GM21717 (cell line): ENCODE data around the gene ZNF624.
"Not testable (repeated sequence)": the region's sequence is repeated elsewhere in the genome, so short reads cannot be mapped to it uniquely, and the experiment has no call there.

Experiments
- ATAC-seq: cut with Tn5 transposase; IDR thresholded peaks from one replicate; pipeline ENCODE4 v1.9.1; 2021; ENCODE audit warnings: mild to moderate bottlenecking, moderate library complexity; ENCODE audit not compliant: unreplicated experiment

Gene ZNF624

DNA sequence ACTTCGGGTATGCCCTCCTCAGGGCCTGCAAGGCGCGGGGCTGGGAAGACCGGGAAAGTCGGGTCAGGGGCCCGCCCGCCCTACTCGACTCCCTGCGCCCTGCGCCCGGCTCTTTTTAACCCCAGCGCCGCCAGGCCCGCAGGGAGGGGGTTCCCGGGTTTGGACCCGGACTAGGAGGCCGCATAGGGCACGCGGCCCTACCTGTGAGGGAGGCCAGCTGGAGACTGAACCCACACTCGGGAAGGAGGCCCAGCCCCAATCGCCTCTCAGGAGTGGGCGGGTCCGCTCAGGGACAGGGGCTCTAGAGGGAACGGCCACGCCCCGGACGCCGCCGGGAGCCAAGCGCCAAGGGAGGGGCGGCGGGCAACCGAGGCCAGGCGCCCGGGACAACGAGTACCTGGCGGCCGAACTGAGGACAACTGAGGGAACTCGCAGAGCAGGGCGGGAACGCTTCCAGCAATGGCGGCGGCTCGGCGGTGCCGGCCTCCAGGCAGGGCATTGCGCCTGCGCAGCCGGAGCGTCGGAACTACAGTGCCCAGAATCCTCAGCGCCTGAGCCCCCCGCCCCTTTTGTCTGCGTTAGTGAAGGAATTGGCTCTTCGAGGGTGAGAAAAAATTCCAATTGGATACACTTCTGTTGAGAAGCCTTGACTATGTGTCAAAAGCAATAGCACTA lies at the start of gene ZNF624:
Gene ZNF624, minus strand, starts transcription at position 484 of the 675 bp plus-strand sequence.
- ATAC-seq, result peak; percentile 83

GRCh38 chr17:16697603-16698002 lies 44.0 kb upstream of the ZNF624 start:
- not testable (repeated sequence) for ATAC-seq

- not testable (repeated sequence) for ATAC-seq
Measured at GRCh38 chr17:16690447-16690846, 36.8 kb upstream of the ZNF624 start.

- not testable (repeated sequence) for ATAC-seq
Measured at GRCh38 chr17:16689731-16690281, 36.2 kb upstream of the ZNF624 start, which contains the start of gene CCDC144A. Gene CCDC144A (plus strand): TSS chr17:16690241. CDS start chr17:16690401, 160 bp downstream.

DNA sequence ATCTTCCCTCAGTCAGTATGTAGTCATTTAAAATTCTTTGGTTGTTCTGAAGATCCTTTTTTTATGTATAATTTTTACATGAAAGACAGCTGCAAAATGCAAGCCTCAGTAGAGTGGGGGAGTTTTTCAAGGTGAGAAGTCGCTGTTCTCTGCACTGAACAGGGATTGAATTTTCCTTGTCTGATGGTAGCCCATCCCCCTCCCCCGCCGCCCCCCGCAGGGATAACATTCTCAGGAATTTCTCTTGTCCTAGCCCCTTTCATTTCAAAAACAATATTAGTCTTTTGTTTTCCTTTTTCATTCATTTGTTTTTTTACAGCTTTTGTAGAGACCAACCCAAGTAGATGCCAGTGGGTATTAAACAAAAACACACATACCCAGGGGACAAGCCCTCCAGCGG lies 33.5 kb upstream of the ZNF624 start:
- ATAC-seq, result not testable (repeated sequence)

DNA sequence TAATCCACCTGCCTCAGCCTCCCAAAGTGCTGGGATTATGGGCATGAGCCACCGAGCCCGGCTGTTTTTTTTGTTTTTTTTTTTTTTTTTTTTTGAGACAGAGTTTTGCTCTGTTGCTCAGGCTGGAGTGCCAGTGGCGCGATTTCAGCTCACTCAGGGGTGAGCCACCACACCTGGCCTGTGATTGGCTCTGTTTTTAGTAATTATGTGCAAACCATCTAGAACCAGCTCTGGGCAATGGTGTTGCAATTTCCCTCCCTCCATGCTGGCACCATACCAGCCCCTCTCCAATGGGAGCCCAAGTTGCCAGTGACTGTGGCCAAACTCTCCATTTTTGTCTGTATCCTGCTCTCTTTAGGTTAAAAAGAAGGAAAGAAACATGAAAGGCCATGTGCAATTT lies 32.4 kb upstream of the ZNF624 start:
- not testable (repeated sequence) for ATAC-seq

DNA sequence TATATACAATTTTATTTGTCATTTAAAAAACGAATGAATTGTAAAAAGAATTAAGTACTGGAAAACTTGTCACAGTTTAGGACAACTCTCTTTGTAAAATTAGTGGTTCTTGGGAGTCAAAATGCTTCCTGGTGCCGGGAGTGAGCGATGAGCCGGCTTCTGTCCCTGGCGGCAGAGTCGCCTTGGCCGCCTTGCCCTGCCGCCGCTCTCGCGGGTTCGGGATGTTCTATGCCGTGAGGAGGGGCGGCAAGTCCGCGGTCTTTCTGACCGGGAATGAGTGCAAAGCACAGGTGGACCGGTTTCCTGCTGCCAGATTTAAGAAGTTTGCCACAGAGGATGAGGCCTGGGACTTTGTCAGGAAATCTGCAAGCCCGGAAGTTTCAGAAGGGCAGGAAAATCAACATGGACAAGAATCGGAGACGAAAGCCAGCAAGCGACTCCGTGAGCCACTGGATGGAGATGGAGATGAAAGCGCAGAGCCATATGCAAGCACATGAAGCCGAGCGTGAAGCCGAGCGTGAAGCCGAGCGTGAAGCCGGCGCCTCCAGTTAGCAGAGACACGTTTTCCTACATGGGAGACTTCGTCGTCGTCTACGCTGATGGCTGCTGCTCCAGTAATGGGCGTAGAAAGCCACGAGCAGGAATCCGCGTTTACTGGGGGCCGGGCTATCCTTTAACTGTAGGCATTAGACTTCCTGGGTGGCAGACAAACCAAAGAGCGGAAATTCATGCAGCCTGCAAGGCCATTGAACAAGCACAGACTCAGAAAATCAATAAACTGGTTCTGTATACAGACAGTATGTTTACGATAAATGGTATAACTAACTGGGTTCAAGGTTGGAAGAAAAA lies 29.9 kb upstream of the ZNF624 start:
- ATAC-seq, result not testable (repeated sequence)

- no peak for ATAC-seq
Measured at GRCh38 chr17:16676676-16677268, 23.1 kb upstream of the ZNF624 start.

DNA sequence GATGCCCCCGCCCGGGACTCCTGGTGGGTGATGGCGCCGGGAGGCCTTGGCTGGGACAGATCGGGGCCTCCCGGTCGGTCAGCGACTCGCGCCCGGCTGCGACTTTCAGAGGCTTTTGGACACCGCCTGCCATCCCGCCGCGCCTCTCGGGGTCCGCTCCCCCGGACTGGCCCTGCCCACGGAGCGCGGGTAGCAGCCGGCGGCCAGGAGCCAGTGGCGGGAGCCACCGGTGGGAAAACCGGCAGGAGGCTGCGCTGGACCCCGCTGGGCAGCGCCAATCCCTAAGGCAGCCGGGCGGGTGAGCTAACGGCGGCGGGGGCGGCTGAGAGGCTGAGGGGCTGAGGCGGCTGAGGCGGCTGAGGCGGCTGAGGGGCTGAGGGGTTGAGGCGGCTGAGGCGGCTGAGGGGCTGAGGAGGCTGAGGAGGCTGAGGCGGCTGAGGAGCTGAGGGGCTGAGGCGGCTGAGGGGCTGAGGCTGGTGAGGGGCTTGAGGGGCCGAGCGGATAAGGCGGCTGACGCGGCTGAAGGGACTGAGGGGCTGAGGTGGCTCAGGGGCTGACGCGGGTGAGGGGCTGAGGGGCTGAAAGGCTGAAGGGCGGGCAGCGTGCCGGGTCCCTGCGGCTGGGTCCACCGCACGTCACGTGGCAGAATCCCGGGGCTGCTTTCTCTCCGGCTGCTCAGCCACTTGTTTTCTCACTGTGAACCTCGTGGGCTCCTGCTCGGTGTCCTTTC lies 13.4 kb upstream of the ZNF624 start:
- ATAC-seq, result not testable (repeated sequence)

DNA sequence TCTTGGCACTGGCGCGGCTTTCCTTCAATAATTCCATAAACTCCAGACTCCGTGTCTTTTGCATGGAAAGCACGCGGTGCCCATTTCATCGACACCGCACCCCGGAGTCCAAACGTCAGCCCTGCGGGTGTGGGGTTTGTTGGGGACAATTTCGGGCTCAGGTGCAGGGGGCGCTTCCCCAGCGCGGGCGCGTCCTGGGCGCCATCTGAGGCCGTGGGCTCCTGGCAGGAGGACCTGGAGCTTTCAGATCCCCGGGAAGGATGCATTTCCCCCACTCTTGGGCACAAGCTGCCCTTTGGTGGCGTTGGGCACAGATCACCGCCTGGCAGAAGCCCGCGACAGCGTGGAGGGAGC lies 12.9 kb upstream of the ZNF624 start:
- not testable (repeated sequence) for ATAC-seq

GRCh38 chr17:16662936-16663335 lies 9.3 kb upstream of the ZNF624 start:
- ATAC-seq, result no peak

DNA sequence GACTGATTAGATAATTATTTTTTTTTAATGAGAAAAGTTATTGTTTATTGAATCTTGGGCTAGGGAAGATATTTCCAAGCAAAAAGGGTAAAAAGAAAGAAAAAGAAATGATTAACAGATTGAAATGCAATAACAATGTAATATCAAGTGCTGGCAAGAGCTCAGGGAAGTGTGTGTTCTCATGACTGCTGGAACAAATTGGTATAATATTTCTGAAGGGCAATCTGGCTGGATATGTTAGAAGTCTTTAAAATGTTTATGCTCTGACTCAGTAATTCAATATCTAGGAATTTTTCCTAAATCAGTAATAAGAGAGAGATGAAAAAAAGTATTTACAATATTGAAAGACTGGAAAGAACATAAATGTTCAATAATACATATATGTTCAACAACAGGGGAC lies 7.6 kb upstream of the ZNF624 start:
- ATAC-seq, result no peak

DNA sequence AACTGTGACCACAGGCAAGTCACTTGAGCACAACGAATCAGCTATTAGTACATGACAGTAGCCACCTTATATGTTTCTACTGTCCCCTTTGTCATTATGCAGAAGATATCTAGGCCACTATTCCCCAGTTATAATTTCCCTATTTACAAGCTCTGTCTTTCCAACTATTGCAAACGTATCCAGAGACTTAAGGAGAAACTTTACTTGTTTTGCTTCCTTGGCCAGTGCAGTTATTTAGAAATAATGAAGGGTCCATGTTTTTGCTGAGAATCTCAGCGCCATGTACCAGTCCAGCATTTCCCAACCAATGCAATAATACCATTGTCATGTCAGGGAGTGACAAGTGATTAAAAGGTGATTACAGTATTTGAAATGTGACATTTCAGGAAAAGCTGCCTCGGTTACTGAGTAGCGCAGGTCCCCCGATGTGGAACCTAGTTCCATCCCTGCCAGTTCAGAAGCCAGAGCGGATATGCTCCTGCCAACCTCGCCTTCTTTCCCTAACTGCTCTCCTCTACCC lies 743 bp downstream of the ZNF624 start:
- ATAC-seq, result no peak

DNA sequence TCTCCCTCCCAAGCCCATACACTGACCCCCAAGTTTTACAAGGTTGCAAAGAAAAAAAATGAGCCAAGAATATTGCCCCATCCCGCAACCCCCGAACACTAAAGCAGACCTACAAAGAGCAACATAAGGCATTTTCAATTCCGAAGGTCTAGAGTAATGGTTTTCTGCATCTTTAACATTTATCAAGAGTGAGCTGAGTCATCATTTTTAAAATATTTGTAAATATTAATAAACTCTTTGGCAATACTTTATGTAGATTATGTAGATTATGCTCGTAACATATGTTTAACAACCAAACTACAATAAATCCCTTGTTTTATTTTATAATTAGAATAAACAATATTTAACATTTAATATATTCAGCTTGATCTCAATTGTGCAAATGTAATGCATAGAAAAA lies 1.4 kb downstream of the ZNF624 start:
- ATAC-seq, result no peak

DNA sequence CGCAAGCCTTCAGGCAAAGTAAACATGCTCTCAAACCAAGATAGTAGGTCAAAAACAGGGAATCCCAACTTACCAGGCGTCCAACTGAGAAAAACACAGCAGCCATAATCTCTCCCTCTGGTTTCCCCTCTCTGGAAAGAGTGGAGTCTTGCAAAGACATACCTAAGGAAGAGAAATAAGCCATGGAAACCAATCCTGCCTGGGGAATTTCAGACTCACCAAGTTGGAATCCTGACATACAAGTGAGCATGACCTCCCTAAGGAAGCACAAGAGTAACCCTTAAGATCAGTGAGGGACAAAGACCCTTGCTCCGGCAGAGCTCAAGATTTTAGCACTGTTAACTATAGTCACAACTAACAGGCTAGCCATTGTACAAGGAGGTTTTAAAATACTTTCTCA lies 4.1 kb downstream of the ZNF624 start:
- no peak for ATAC-seq

DNA sequence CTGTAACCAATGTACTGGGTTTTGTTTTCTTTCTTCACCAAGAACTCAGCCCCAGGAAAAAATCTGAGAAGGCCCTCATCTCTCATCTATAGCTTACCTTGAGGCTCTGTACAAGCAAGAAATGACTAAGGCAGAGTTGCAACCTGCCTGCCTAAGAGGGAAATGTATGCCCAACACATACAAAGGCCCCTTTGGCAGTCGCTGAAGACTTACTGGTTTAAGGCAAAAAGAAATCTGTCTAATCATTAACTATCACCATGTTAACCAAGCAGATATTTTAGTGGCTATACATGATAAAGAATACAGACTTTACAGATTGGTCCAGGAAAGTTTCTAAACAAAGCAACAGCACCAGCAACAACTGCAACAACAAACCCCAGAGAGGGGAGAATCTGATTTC lies 14.2 kb downstream of the ZNF624 start:
- no peak for ATAC-seq

DNA sequence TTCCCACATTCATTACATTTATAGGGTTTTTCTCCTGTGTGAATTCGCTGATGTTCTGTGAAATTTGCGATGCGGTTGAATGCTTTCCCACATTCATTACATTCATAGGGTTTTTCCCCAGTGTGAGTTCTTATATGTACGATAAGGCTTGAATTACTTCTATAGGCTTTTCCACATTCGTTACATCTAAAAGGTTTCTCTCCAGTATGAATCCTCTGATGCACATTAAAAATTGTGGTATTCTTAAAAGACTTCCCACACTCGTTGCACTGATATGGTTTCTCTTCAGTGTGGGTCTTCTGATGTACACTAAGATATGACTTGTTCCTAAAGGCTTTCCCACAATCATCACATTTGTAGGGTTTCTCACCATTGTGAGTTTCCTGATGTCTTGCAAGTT lies 30.4 kb downstream of the ZNF624 start:
- ATAC-seq, result no peak

DNA sequence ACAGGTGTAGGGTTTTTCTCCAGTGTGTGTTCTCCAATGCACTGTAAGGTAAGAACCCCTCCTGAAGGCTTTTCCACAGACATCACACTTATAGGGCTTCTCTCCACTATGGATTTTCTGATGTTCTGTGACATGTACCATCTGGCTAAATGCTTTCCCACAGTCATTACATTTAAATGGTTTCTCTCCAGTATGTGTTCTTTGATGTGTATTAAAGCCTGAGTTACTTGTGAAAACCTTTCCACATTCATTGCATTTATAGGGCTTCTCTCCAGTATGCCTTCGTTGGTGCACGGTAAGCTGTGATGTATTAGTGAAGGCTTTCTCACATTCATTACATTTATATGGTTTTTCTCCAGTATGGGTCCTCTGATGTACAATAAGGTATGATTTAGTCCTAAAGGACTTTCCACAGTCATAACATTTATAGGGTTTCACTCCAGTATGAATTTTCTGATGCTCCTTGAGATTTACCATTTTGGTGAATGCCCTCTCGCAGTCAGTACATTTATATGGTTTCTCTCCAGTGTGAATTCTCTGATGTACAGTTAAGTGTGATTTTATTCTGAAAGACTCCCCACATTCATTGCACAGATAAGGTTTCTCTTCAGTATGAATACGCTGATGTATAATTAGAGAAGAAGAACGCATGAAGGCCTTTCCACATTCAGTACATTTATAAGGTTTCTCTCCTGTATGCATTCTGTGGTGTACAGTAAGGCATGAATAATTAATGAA lies 30.9 kb downstream of the ZNF624 start:
- no peak for ATAC-seq

DNA sequence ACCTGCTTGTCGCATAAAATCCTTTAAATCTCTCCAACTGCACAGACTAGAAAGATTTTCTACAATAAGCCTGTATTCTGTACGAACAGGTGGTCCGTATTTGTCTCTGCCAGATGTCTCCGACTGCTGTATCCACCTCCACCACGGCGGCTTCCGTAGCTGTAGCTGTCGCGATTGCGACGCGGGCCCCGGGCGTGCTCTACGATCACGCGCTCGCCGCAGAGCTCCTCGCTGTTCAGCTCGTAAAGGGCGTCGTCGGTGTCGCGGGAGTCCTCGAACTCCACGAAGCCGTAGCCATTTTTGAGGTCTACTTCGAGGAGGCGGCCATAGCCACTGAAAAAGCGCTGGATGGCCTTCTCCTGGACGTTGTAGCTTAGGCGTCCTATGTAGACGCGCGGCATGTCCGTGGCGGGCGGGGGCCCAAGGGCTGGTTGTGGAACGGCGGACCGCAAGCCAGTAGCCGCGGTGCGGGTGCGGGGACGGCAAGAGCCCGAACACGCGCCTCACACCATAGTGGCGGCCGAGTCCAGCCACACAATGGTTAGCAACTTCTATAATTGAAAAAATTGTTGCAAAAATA lies 36.1 kb downstream of the ZNF624 start:
- no peak for ATAC-seq

GRCh38 chr17:16599537-16599936 lies 54.1 kb downstream of the ZNF624 start:
- ATAC-seq, result no peak
